Right cardiac atrium (tissue), 5 donors: ENCODE results near the gene VIT. TPM values are rescaled to one million over a fixed set of nuclear protein-coding genes. Genes with fewer than 3 reads are reported as not detected.

ENCODE experiments used
- ATAC-seq, 2 donors: fragments of 200-7000 bp; cut with Tn5 transposase; one replicate each; pipeline versions ENCODE4 v1.8.0 to v1.9.1; 2020; ENCODE audit warnings: moderate library complexity in 2 of 2, mild to moderate bottlenecking in 1 of 2
- DNase-seq, 3 donors: peaks; one replicate each; pipeline ENCODE4 v3.0.0-alpha.2; 2020
- H3K27ac ChIP-seq: one replicate; pipeline ENCODE4 v1.5.1; 2013; ENCODE audit warnings: mild to moderate bottlenecking, low read length, control low read depth, moderate library complexity
- H3K27me3 ChIP-seq: one replicate; pipeline ENCODE4 v1.6.1; 2013; ENCODE audit not compliant: control insufficient read depth, insufficient read depth
- H3K4me1 ChIP-seq: one replicate; pipeline ENCODE4 v1.6.1; 2013; ENCODE audit warnings: low read length; ENCODE audit not compliant: control insufficient read depth, insufficient read depth
- H3K4me3 ChIP-seq: one replicate; pipeline ENCODE4 v1.5.1; 2013; ENCODE audit warnings: low read length, control low read depth
- H3K9me3 ChIP-seq: one replicate; pipeline ENCODE4 v1.6.1; 2013; ENCODE audit warnings: low read length; ENCODE audit not compliant: control insufficient read depth
- WGBS: extraction: QIAGEN DNeasy Blood & Tissue Kit; methylation state at CpG from one replicate; pipeline ENCODE4 v1.1.7; 2013; 5-methylcytosine and 5-hydroxymethylcytosine counted together
- intact Hi-C, 4 donors: fragments of 100-400 bp; cut with DNase I; formaldehyde crosslinking; loops; one replicate each; pipeline versions ENCODE4 v1.11.0 to v1.14.0; 2022 to 2023
- long read RNA-seq, 4 donors: library from polyadenylated mRNA; unstranded; transcript quantifications; one replicate each; pipeline ENCODE4 v2.0.0, GENCODE V29; 2020 to 2021
- polyA plus RNA-seq: library from polyadenylated mRNA; stranded (reverse); fragments of 200-250 nt; gene quantifications from one replicate; pipeline ENCODE4 v1.2.3, GENCODE V29; 2013
- total RNA-seq, 4 donors: library from RNA; stranded (reverse); fragmentation: NEBNext Ultra II Directional; extraction: Animal tissue kit (Norgen Biotek cat#: 25700); gene quantifications; one replicate each; pipeline ENCODE4 v1.2.1, GENCODE V29; 2021
- donor health status: healthy with polysubstance abuse.
- donor health status: DM: no; HTN: yes; CAD: no.
- donor health status: DM: no; HTN: no; CAD: no.
- donor health status: DM: no; HTN: yes; CAD: no; lungs with severe emphysema.
- donor health status: DM: yes; HTN: yes; CAD: no.

Gene VIT, protein sequence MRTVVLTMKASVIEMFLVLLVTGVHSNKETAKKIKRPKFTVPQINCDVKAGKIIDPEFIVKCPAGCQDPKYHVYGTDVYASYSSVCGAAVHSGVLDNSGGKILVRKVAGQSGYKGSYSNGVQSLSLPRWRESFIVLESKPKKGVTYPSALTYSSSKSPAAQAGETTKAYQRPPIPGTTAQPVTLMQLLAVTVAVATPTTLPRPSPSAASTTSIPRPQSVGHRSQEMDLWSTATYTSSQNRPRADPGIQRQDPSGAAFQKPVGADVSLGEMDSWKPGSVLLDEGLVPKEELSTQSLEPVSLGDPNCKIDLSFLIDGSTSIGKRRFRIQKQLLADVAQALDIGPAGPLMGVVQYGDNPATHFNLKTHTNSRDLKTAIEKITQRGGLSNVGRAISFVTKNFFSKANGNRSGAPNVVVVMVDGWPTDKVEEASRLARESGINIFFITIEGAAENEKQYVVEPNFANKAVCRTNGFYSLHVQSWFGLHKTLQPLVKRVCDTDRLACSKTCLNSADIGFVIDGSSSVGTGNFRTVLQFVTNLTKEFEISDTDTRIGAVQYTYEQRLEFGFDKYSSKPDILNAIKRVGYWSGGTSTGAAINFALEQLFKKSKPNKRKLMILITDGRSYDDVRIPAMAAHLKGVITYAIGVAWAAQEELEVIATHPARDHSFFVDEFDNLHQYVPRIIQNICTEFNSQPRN
- total RNA-seq (10 to 100 TPM; 10.2 to 25.0 (median 16.2) TPM), polyA plus RNA-seq (11.7 TPM)
- long read RNA-seq, donor 1, transcript VIT-202 (16 exons, 2,810 nt) = major isoform, 17 of 41 reads
- long read RNA-seq, donor 1, partial matches to known transcripts = 10 of 41 reads
- long read RNA-seq, donor 1, other reads (novel, unspliced or antisense) = 9 of 41 reads
- long read RNA-seq, donor 2, transcript VIT-203 (15 exons, 2,770 nt) = major isoform, 6 of 18 reads
- long read RNA-seq, donor 2, transcript VIT-202 (16 exons, 2,810 nt) = major isoform, 6 of 18 reads
- long read RNA-seq, donor 2, partial matches to known transcripts = 2 of 18 reads
- long read RNA-seq, donor 2, other reads (novel, unspliced or antisense) = 4 of 18 reads
- long read RNA-seq, donor 3, transcript VIT-202 (16 exons, 2,810 nt) = major isoform, 15 of 44 reads
- long read RNA-seq, donor 3, transcript VIT-203 (15 exons, 2,770 nt) = minor isoform, 14 of 44 reads
- long read RNA-seq, donor 3, partial matches to known transcripts = 3 of 44 reads
- long read RNA-seq, donor 3, other reads (novel, unspliced or antisense) = 9 of 44 reads
- long read RNA-seq, donor 4, partial matches to known transcripts = 4 of 10 reads
- long read RNA-seq, donor 4, other reads (novel, unspliced or antisense) = 0 of 10 reads

DNA sequence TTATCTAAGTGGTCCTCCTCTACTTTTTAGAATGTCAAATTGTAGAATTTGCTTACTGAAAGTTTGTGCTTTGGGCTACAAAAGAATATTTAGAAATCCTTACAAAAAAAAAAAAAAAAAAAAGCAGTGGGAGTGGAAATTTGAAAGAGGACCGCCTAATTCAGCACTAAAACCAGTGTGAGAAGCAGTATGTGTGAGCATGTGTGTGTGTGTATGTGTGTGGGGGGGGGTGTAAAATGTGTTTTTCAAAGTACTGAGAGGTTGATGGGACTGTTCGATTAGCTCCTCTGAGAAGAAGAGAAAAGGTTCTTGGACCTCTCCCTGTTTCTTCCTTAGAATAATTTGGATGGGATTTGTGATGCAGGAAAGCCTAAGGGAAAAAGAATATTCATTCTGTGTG lies at the start of gene VIT:
VIT (plus strand) TSS at position 175 of the 400 bp plus-strand sequence. CDS start 19,664 bp downstream, outside the sequence.
- intact Hi-C loops = no loop called here
- Histone ChIP-seq H3K27ac (no peak within 1 kb of the TSS), H3K9me3 (no peaks in the 10 kb centered on the region), H3K4me3 (peak within 1 kb of the TSS; percentile 64), H3K27me3 (no peaks in the 10 kb centered on the region), H3K4me1 (no peaks in the 10 kb centered on the region)
- DNase-seq = no peak
- ATAC-seq = peak in 1 of 2 donors; percentile 50
- 51% methylated on average over 2 of the region's 2 CpGs for WGBS

DNA sequence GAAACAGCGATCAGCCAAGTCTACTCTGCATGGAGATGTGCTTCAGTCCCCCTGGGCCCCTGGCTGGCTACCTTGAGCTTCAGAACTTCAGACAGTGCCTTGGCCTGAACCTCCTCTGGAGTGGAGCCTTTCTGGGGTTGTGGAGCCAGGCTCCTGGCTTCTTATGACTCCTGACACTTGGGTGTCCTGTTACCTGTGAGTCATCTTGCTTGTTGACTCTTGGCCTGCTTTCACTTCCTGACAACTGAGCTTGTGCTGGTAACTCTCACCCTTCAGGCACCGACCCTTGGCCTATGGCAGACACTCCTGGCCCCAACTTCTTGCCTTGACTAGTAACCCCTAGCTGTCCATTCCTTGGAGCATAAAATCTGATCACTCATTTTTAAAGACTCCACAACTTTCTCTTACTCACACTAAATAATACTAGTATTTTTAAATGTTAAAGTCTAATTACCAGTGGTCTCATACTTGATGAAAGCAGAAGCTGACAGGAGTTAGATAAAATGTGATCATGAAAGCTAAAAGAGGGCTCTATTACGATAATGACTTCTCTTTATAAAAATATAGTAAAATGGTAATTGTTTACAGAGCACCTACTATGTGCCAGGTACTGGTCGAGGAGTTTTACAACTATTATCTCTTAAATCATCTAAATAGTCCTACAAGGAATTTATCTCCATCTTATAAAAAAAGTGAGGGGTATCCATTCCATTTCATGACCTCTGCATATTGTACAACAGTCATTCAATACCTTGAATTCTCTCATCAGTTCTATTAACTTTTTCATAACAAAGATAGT lies 46.3 kb upstream of the VIT start:
- 81% methylated on average over 4 of the region's 4 CpGs for WGBS
- no peak for ATAC-seq
- DNase-seq = no peak
- Histone ChIP-seq H3K27ac (no peak overlapping the region), H3K4me3 (no peak overlapping the region), H3K27me3 (no peaks in the 10 kb centered on the region), H3K9me3 (no peaks in the 10 kb centered on the region), H3K4me1 (no peaks in the 10 kb centered on the region)
- intact Hi-C loops = no loop called here

DNA sequence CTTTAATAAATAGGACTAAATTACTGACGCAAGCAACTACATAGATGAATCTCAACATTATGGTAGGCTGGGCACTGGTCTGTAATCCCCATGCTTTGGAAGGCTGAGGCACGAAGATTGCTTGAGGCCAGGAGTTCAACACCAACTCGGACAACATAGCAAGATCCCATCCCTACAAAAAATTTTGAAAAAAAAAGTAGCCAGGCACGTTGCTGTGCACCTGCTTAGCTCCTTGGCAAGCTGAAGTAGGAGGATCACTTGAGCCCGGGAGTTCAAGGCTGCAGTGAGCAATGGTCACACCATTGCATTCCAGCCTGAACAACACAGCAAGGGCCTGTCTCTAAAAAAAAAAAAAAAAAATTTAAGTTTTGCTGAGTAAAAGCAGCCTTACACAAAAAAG lies 43.4 kb upstream of the VIT start:
- Histone ChIP-seq H3K4me1 (peaks cover 2% of the 10 kb centered on the region), H3K4me3 (no peak overlapping the region), H3K9me3 (no peaks in the 10 kb centered on the region), H3K27me3 (no peaks in the 10 kb centered on the region), H3K27ac (no peak overlapping the region)
- intact Hi-C loops = no loop called here
- 93% methylated on average over 5 of the region's 5 CpGs for WGBS
- DNase-seq (no peak), ATAC-seq (no peak)

DNA sequence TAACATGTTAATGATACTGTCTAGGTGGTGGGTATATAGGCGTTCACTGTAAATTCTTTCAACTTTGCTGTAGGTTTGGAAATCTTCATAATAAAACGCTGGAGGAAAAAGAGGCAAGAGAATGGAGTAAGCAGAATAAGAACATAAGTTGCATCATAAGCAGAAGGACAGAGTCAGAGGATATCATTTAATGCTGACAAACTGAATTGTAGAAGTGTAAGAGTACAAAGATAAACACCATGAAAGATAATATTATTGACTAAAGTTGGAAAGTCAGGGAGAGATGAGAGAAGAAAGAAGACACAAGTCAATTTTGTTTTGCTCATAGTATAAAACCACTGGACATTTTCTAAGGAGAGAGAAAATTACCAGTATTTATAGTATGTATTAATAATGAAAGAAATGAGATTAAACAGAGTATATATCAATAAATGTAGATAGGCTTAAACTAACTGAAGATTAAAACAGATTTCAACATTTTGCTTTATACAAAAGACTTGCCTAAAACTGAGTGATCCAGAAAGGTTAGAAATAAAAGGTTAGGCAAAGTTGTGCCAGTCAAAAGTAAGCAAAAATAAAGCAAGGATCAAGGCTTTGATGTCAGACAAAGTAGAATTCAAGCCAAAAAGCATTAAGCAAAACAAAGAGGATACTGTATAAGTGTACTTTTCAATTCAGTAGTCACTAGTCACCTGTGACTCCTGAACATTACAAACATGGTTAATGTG lies 42.4 kb upstream of the VIT start:
- DNase-seq (no peak), ATAC-seq (no peak)
- Histone ChIP-seq H3K27ac (no peak overlapping the region), H3K9me3 (no peaks in the 10 kb centered on the region), H3K27me3 (no peaks in the 10 kb centered on the region), H3K4me1 (peaks cover 2% of the 10 kb centered on the region), H3K4me3 (no peak overlapping the region)
- intact Hi-C loops = no loop called here
- WGBS = 74% methylated on average over 2 of the region's 2 CpGs

DNA sequence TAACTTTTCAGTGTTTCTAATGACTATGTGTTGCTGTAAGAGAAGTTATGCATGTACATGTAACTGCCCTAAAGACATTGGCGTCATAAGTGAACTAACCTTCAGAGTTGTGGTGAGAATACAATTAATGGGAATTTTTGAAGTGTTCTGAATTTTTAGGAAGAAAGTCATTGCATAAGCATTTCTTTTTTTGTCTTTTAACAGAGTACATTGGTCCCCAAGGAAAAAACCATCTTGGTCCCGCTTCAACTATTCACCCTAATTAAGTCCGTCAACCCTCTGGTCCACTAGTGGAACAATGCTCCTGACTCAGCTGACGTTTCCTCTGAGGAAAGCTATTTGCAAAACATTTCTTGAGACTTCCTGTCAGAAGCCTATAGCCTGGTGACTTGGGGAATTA lies 41.1 kb upstream of the VIT start:
- peak; percentile 43 to 56 for ATAC-seq
- Histone ChIP-seq H3K27ac (no peak overlapping the region), H3K27me3 (no peaks in the 10 kb centered on the region), H3K9me3 (no peaks in the 10 kb centered on the region), H3K4me3 (no peak overlapping the region), H3K4me1 (peaks cover 2% of the 10 kb centered on the region)
- intact Hi-C loops = loop anchor here in 1 of 4 donors (5.0 kb wide), 1 partner anchor 303 kb away; no protein-coding TSS in a partner anchor
- DNase-seq = no peak
- 52% methylated on average over 4 of the region's 4 CpGs for WGBS

DNA sequence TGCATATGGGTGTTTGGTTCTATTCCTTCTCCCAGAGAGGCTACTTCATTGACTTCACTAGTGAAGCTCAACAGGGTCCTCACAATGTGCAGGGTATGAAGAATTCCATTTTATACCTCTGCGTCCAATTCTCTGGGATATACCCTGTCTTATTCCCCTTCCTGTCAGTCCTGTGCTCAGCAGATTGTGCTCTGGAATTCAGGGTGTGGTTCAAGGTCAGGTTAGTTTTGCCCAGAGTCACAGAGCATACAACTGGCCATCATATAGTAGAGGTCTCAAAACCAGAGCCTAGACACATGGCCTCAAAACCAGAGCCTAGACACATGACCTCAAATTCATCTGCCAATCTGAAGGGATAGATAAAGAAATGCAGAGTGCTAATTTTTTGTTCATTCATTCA lies 38.8 kb upstream of the VIT start:
- DNase-seq = no peak
- no peak overlapping the region for H3K27ac ChIP-seq
- 96% methylated on average over 1 of the region's 1 CpG for WGBS
- H3K4me3 ChIP-seq = no peak overlapping the region
- intact Hi-C loops = loop anchor here in 1 of 4 donors (5.0 kb wide), 1 partner anchor 305 kb away; no protein-coding TSS in a partner anchor
- no peaks in the 10 kb centered on the region for H3K9me3 ChIP-seq
- no peaks in the 10 kb centered on the region for H3K27me3 ChIP-seq
- ATAC-seq = no peak
- peaks cover 2% of the 10 kb centered on the region for H3K4me1 ChIP-seq

DNA sequence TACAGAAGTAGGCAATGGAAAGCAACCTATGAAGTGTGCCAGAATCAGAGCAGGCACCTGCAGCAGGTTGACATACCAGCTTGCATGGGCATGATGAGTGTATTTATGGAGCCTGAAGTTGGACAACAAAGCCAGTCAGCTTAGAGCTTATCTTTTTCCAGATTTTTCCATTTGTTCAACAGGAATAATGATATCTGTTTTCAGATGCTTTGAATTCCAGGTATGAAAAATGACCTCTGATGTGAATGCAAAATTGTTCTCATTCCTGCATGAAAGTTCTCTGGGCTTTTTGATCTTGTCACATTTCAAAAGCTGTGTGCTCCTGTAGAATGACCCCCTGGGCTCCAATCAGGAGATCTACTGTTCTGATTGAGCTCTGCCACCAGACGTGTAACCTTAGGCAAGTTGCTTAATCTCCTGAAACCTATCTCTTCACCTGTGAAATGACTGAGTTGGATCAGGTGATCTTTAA lies 38.2 kb upstream of the VIT start:
- intact Hi-C loops = loop anchor here in 1 of 4 donors (5.0 kb wide), 1 partner anchor 306 kb away; no protein-coding TSS in a partner anchor

DNA sequence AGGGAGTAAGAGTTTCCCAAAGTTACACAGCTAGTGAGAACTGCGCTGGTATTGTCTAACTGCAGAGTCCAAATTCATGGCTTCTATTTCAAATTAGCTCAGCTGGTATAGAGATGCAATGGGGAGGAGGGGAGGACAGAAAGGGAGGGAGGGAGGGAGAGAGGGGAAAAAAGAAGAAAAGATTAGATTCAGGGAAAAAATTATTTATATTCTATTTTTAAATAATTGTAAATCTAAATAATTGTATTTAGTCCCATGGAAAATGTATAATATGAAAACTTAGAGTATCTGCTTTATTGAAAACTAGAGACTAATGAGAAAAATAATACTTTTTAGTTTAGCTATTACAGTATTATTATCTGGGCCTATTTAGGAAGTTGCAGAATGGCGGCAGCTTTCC lies 37.3 kb upstream of the VIT start:
- DNase-seq (no peak), ATAC-seq (no peak)
- Histone ChIP-seq H3K9me3 (no peaks in the 10 kb centered on the region), H3K27ac (no peak overlapping the region), H3K27me3 (no peaks in the 10 kb centered on the region), H3K4me3 (no peak overlapping the region), H3K4me1 (peaks cover 2% of the 10 kb centered on the region)
- intact Hi-C loops = loop anchor here in 1 of 4 donors (5.0 kb wide), 1 partner anchor 307 kb away; no protein-coding TSS in a partner anchor
- 95% methylated on average over 2 of the region's 2 CpGs for WGBS

More for the DNA sequence above, 38.2 kb upstream of the VIT start:
- no peaks in the 10 kb centered on the region for H3K9me3 ChIP-seq
- H3K27me3 ChIP-seq = no peaks in the 10 kb centered on the region
- no peak overlapping the region for H3K4me3 ChIP-seq
- ATAC-seq = no peak
- peaks cover 2% of the 10 kb centered on the region for H3K4me1 ChIP-seq
- 79% methylated on average over 1 of the region's 1 CpG for WGBS
- DNase-seq = no peak
- no peak overlapping the region for H3K27ac ChIP-seq

DNA sequence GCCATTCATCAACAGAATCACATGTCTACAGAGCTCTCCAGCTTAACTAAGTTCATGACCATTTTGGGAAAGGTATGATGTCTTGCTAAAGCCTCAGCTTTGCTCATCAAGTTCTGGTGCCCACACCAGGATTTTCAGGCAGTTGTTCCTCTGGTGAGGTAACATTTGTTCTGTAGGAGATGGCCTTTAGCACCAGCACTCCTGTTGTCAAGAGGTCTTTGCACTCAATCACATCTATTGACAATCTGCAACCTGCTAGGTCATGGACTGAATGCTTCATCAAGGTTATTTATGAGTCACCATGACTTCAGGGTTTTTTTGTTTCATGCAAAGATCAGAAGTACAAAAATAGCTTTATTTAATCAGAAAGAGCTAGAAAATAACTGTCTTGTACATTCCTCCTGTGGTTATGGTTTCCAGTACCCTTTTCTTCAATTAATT lies 36.6 kb upstream of the VIT start:
- no peaks in the 10 kb centered on the region for H3K27me3 ChIP-seq
- peaks cover 2% of the 10 kb centered on the region for H3K4me1 ChIP-seq
- DNase-seq (no peak), ATAC-seq (no peak)
- intact Hi-C loops = loop anchor here in 3 of 4 donors (5.0 kb wide), 1 partner anchor 308 kb away; no protein-coding TSS in a partner anchor
- H3K27ac ChIP-seq = no peak overlapping the region
- H3K9me3 ChIP-seq = no peaks in the 10 kb centered on the region
- no peak overlapping the region for H3K4me3 ChIP-seq
